NOMO-1 treated with dmso at 0.1 percent for 144 hours (cell line): ENCODE results near the gene SYNC.
"Not testable (repeated sequence)": the region's sequence is repeated elsewhere in the genome, so short reads cannot be mapped to it uniquely, and the experiment has no call there.

Experiments
- DNase-seq: peaks from one replicate; lab custom pipeline; 2025; ENCODE audit not compliant: unreplicated experiment; lab: John Stamatoyannopoulos, UW

SYNC gene

DNA sequence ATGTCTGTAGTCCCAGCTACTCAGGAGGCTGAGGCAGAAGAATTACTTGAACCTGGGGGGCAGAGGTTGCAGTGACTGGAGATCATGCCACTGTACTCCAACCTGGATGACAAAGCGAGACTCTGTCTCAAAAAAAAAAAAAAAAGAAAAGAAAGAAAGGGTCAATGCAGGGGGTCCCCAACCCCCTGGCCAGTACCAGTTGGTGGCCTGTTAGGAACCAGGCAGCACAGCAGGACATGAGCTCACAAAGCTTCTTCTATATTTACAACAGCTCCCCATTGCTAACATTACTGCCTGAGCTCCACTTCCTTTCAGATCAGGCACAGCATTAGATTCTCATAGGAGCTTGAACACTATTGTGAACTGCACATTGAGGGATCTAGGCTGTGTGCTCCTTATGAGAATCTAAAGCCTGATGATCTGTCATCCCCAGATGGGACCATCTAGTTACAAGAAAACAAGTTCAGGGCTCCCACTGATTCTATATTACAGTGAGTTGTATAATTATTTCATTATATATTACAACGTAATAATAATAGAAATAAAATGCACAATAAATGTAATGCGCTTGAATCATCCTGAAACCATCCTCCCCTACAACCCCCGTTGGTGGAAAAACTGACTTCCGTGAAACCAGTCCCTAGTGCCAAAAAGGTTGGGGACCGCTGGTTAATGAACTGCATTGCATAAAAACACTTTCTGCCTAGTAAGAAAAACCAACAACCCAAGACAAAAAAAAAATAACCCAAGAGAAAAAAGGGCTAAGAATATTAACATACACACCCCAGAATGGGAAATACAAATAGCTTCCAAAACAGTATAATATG lies 55.0 kb downstream of the SYNC start:
- DNase-seq, result no peak

DNA sequence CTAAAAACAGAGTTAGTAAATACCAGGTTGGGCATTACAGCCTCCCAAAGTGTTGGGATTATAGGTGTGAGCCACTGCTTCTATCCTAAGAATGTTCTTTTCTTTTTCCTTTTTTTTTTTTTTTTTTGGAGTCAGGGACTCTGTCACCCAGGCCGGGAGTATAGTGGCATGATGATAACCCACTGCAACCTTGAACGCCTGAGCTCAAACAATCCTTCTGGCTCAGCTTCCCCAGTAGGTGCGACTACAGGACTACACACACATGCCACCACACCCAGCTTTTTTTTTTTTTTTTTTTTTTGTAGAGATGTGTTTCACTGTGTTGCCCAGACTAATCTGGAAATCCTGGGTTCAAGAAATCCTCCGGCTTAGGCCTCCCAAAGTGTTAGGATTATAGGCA lies 58.1 kb downstream of the SYNC start:
- DNase-seq, result no peak

DNA sequence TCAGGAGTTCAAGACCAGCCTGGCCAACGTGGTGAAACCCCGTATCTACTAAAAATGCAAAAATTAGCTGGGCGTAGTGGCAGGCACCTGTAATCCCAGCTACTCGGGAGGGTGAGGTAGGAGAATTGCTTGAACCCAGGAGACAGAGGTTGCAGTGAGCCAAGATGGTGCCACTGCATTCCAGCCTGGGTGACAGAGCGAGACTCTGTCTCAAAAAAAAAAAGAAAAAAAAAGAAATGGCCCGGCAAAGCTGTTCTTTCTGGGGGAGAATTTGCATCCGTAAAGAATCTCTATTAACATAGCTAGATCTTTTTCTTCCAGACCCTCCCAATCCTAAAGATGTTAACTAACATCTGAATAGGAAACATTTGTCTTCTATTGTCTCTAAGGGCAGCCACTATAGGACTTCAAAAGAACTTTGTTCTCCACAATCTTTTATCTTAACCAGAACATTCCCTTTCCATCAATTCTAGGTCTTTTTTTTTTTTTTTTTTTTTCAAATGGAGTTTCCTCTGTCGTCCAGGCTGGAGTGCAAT lies 60.2 kb downstream of the SYNC start:
- not testable (repeated sequence) for DNase-seq

DNA sequence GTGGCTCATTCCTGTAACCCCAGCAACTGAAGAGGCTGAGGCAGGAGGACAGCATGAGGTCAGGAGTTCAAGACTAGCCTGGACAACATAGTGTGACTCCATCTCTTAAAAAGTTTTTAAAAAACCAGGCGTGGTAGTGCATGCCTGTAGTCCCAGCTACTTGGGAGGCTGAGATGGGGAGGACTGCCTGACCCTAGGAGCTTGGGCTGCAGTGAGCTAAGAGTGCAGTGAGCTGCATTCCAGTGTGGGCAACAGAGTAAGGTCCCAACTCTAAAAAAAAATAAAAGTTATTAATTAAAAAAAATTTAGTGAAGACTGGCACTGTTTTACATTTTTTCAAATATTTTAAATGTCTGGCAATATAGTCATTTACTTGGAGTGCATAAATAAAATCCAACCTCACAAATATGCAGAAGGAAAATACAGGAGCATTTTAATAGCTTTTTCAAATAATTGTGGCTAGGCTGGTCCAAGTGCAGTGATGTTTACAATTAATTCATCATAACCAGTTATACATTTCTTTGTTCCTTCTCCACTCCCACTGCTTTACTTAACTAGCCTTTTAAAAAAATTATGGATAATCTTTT lies 63.0 kb downstream of the SYNC start:
- DNase-seq, result no peak

DNA sequence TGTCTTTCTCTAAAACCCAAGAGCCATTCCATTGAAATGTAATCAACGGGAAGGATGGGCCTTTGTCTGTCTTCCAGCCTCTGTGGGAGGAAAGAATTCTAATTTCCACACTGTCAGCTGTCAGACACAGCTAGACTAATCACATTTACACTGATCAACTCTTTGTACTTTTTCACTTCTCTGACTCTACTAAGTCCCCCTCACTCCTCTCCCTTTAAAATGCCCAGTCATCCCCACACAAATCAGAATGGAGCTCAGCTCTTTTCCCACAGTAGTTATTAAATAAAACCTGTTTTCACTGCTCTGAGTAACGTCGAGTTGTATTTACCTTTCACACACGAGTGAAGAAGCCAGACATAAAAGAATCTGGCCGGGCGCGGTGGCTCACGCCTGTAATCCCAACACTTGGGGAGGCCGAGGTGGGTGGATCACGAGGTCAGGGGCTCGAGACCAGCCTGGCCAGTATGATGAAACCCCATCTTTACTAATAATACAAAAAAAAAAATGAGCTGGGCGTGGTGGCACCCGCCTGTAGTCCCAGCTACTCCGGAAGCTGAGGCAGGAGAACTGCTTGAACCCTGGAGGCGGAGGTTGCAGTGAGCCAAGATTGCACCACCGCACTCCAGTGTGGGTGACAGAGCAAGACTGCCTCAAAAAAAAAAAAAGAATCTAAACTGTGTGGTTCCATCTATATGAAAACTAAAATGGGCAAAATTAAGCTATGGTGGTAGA lies 65.5 kb downstream of the SYNC start:
- peak; percentile 49 for DNase-seq

DNA sequence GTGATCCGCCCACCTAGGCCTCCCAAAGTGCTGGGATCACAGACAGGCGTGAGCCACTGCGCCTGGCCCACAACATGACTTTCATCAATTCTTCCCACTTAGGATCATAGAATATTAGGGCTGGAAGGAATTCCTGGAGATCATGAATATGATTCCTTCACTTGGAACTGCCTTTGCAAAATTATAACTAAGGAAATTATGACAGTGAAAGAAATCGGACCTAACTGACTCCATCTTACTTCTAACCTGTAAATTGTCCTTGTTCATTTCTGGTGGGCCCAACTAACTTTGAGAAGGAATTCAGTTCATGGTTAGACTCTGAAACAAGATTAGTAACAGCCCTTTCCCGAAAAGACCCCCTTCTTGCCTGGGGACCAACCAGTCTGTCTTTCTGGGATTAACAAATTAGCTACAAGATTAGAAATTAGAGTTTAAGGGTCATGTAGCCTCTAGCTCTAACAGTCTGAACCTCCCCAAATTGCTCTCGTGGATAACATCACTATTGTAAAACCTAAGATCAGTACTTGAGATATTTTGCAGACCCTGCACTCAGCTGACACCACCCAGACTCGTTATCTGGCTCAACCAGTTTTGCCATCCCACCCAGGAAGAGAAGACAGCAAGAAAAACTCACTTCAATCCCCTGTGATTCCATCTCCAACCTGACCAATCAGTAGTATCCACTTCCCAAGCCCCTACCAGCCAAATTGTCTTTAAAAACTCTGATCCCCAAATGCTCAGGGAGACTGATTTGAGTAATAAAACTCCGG lies 66.9 kb downstream of the SYNC start:
- no peak for DNase-seq

DNA sequence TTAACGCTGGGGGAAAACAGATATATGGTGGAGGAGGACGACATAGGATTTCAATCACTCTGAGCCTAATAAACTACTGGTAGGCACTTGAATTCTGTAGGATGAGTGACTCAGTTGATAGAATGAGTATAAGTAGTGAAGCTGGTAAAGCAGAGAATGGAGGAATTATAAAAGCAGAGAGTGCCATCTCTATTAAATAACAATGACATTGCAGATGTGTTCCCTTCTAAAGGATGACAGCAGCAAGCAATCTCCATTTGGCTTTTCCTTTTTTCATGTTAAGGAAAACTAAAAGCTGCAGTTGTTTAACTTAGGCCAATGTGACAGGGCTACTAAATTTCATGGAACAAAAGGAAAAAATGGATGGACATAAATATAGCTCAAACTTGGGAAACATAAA lies 69.7 kb downstream of the SYNC start:
- DNase-seq, result no peak

DNA sequence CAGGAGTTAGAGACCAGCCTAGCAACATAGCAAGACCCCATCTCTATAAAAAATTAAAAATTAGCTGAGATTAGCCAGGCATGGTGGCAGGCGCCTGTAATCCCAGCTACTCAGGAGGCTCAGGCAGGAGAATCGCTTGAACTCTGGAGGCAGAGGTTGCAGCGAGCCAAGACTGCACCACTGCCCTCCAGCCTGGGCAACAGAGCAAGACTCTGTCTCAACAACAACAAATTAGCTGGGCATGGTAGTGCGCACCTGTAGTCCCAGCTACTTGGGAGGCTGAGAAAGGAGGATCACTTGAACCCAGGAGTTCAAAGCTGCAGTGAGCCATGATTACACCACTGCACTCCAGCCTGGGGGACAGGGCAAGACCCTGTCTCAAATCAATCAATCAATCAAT lies 72.4 kb downstream of the SYNC start:
- not testable (repeated sequence) for DNase-seq
